HG03025 (cell line): ENCODE data around the gene SAA4.
A peak's percentile ranks its signal among the peaks of the same experiment; 100 is the strongest.
"Not testable (repeated sequence)": the region's sequence is repeated elsewhere in the genome, so short reads cannot be mapped to it uniquely, and the experiment has no call there.

ENCODE experiments used
- ATAC-seq: cut with Tn5 transposase; IDR thresholded peaks from one replicate; pipeline ENCODE4 v1.9.1; 2021; ENCODE audit warnings: mild to moderate bottlenecking, moderate library complexity; ENCODE audit not compliant: unreplicated experiment, low FRiP score

Gene SAA4

GRCh38 chr11:18236664-18237356 lies at the start of gene SAA4:
TSS of gene SAA4 (minus strand) at chr11:18236802. CDS start at chr11:18235926, 876 bp downstream.
- ATAC-seq = no peak

- no peak for ATAC-seq
These were observed 49.2 kb upstream of the SAA4 start for GRCh38 chr11:18285841-18286240.

DNA sequence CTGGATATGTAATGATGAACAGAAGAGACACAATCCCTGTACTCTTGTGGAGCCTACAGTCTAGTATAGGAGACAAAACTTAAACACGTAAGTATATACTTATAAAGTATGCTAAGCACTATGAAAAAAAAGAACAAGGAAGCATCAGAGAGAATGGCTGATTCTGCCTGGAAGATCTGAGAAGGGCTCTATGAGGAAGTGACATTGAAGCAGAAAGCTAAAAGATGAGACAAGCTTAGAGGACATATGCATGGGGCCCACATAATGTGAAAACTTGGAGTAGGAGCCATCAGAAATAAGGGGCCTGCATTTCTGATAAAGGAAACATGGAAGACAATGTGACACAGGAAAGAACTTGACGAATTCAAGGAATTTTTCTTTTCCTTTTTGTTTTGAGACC lies 46.0 kb upstream of the SAA4 start:
- ATAC-seq = no peak

DNA sequence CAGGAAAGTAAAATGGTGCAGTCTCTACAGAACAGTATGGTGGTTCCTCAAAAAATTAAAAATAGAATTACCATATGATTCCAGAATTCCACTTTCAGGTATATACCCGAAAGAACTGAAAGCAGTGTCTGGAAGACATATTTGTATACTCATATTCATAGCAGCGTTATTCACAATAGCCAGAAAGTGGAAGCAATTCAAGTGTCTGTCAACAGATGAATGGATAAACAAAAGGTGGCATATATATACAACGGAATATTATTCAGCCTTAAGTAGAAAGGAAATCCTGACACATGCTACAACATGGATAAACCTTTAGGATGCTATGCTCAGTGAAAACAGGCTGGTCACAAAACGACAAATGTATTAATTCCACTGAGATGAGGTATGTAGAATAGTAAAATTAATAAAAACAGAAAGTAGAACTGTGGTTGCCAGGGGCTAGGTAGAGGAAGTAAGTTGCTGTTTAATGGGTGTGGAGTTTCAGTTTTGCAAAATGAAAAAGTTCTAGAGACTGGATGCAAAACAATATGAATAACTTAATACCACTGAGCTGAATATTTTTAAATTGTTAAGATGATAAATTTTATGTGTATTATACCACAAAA lies 43.9 kb upstream of the SAA4 start:
- ATAC-seq = peak; percentile 74

GRCh38 chr11:18277565-18278271 lies 41.1 kb upstream of the SAA4 start:
- ATAC-seq = no peak

- no peak for ATAC-seq
These were observed 34.6 kb upstream of the SAA4 start for GRCh38 chr11:18271206-18271605.

- no peak for ATAC-seq
These were observed 33.5 kb upstream of the SAA4 start for GRCh38 chr11:18270102-18270501.

GRCh38 chr11:18269252-18269651 lies 32.6 kb upstream of the SAA4 start:
- not testable (repeated sequence) for ATAC-seq

GRCh38 chr11:18267335-18268133 lies 30.9 kb upstream of the SAA4 start:
- ATAC-seq = not testable (repeated sequence)

- ATAC-seq = no peak
These were observed 29.3 kb upstream of the SAA4 start, which contains the start of gene SAA1 for GRCh38 chr11:18265949-18266348. TSS of gene SAA1 (plus strand) at chr11:18266264. CDS start at chr11:18266888, 624 bp downstream.

DNA sequence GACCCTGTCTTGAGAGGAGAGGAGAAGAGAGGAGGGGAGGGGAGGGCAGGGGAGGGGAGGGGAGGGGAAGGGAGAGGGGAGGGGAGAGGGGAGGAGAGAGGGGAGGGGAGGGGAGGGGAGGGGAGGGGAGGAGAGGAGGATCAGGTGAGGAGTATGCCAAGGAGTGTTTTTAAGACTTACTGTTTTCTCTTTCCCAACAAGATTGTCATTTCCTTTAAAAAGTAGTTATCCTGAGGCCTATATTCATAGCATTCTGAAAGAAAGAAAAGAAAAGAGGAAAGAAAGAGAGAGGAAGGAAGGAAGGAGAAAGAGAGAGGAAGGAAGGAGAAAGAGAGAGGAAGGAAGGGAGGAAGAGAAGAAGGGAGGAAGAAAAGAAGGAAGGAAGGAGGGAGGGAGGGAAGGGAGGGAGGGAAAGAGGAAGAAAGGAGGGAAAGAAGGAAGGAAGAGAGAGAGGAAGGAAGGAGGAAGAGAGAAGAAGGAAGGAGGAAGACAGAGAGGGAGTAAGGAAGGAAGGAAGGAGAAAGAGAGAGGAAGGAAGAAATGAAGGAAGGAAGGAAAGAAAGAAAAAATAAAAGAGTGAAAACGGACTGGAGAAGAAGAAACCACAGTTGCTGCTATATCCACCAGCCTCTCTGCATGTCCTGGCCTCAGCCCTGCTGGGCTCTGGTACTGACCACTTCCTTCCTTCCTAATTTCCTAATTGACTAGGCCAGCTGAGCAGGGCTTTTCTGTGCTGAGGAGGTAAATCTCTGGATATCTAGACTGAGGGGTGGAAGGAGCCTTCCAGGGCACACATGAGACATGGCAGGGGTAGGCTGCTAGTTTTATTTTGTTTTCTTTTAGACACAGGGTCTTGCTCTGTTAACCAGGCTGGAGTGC lies 28.3 kb upstream of the SAA4 start:
- no peak for ATAC-seq

- no peak for ATAC-seq
These were observed 27.4 kb upstream of the SAA4 start for GRCh38 chr11:18264035-18264434.

DNA sequence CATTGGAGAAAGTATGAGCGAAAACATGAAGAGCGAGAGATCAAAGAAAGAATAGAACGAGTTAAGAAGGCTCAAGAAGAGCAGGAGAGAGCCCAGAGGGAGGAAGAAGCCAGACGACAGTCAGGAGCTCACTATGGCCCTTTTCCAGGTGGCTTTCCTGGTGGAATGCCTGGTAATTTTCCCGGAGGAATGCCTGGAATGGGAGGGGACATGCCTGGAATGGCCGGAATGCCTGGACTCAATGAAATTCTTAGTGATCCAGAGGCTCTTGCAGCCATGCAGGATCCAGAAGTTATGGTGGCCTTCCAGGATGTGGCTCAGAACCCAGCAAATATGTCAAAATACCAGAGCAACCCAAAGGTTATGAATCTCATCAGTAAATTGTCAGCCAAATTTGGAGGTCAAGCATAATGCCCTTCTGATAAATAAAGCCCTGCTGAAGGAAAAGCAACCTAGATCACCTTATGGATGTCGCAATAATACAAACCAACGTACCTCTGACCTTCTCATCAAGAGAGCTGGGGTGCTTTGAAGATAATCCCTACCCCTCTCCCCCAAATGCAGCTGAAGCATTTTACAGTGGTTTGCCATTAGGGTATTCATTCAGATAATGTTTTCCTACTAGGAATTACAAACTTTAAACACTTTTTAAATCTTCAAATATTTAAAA lies 26.2 kb upstream of the SAA4 start:
- ATAC-seq = not testable (repeated sequence)

- ATAC-seq = no peak
These were observed 25.1 kb upstream of the SAA4 start for GRCh38 chr11:18261721-18262120.

DNA sequence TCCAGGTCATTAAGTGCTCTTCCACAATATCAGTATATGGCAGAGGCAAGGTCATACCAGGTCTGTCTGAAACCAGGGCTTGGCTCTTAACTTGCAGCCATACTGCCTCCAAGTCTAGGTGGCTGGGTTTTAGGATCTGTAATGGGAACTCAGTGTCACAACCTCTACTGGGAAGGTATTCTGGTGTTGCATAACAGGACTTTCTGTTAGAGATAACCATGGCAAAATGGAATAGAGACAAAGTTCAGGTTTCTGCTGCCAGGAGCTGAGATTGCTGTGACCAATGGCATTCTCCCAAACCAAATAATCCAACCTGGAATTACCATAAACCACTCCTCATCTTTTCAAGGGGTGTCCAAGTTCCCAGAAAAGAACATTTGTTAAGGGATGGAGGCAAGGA lies 22.7 kb upstream of the SAA4 start:
- no peak for ATAC-seq

DNA sequence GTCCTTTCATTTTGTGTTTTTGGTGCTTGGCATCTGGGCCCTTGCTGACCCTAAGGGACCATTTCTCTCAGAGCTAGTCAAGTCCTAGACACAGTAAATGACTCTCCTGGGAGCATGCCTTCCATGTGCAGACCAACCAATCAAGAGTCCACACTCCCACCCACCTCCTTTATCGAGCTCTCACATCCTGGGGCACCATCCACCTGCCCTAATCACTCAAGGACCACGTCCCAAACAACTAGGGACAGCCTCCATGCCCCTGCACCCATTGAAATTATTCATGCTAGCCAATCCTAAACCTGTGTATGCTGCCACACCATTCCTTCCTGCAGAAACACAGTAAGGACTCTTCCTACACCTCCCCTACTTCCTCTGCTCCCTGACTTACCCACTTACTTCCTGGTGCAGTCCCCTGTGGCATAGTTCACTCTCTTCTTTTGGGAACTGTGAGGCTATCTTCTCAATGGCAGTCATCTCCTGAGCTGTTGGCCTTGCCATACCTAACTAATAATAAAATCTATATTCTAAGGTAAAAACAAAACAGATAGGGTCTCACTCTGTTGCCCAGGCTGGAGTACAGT lies 18.3 kb upstream of the SAA4 start:
- ATAC-seq = no peak

DNA sequence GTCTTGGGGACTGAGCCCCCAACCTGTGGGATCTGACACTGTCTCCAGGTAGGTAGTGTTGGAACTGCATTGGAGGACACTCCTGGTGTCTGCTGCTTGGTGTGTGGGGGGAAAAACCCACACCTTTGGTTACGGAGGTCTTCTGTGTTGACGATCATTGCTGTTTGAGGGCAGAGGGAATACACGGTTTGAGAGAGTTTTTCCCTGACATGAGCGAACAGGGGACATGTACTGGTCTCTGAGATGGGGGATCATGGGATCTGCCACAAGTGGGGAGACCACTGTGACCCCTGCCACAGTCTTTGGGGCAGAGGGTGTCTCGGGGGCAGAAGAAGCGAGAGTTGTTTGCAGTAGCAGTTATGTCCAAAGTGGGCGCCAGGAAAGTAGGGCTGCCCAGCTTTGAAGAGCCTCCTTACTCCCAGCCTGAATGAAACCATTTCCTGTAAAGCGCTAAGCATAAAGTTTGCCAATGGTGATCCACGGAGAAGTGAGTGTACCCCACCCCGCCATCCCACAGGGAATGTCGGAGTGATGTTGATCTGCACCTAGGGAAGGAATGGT lies 17.3 kb upstream of the SAA4 start:
- ATAC-seq = no peak

DNA sequence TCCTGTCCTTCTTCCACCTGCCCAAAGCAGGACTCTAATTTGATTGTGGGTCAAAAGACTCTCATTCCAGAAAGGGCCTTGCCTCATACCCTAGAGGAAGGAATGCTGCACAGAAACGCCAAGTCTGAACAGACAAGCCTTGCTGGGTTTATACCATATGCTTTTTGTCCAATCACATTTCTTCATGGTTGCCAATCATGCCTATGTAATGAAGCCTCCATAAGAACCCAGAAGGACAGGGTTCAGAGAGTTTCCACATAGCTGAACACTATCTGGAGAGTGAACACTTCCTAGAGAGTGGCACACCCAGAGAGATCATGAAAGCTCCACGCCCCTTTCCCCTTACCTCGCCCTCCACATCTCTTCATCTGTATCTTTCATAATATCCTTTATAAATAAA lies 16.6 kb upstream of the SAA4 start:
- no peak for ATAC-seq

DNA sequence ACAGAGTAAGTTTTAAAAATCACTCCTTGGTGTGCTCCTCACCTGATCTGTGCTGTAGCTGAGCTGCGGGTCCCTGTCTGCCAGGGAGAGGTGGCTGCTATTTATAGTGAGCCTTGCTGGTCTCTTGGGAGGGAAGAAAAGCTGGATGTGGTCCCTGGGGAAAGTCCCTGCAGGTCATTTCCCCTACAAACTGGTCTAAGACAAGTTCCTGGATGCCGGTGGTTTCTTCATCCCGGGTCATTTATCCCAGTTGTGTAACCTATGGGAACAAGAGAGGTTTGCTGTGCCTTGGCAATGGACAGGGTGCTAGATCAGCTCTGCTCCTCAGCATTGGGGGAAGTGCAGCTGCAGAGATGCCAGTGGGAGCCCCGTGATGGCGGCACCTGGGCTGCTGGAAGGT lies 12.0 kb upstream of the SAA4 start, which contains the start of gene SAA2:
TSS of gene SAA2 (minus strand) at position 108 of the 400 bp plus-strand sequence. CDS start 657 bp downstream, outside the sequence.
- ATAC-seq = no peak
